Measurements from ENCODE around the gene WASF3.
"Not testable (repeated sequence)": the region's sequence is repeated elsewhere in the genome, so short reads cannot be mapped to it uniquely, and the experiment has no call there.

The WASF3 gene

GRCh38 chr13:26590951-26591350 is 33.5 kb downstream of the WASF3 start:
- no peak for DNase-seq

- DNase-seq: no peak
These were observed 34.2 kb downstream of the WASF3 start for GRCh38 chr13:26591672-26592071.

DNA sequence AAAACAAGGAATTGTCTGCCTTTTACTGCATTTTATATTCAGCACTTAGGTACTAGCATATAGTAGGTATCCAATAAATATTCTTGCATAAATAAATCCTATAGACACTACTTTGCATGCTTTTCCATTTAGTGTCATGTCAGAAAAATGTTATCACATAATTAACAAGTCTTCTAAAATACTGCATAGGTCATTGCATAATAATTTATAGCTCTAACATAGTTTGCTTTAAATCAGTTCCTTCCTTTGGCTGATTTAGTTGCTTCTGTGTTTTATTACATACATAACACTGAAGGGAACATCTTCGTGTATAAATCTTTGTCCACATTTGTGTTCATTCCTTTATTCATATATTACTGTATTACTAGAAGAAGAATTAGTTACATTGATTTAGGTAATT is 36.2 kb downstream of the WASF3 start:
- DNase-seq: no peak

GRCh38 chr13:26594363-26594762 is 36.9 kb downstream of the WASF3 start:
- DNase-seq: no peak

GRCh38 chr13:26596458-26596857 is 39.0 kb downstream of the WASF3 start:
- no peak for DNase-seq

- no peak for DNase-seq
These were observed 41.9 kb downstream of the WASF3 start for GRCh38 chr13:26599403-26599802.

DNA sequence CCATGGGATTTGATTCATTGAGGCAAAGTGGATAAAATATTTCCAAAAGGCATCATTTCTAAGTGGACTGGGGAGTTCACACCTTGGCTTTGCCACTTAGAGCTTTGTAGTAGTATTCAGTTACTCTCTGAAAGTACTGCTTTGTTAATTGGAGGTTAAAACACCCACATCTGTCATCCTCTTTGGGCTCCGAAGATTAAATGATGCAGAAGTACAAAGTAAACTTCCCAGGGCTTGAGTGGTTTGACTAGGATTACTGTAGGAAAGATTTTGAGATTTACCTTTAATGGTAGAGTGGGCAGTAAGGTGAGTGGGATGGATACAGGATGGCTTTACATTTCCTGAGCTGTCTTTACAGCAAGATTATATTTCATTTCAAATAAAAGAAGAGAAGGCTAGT is 42.4 kb downstream of the WASF3 start:
- DNase-seq: no peak

DNA sequence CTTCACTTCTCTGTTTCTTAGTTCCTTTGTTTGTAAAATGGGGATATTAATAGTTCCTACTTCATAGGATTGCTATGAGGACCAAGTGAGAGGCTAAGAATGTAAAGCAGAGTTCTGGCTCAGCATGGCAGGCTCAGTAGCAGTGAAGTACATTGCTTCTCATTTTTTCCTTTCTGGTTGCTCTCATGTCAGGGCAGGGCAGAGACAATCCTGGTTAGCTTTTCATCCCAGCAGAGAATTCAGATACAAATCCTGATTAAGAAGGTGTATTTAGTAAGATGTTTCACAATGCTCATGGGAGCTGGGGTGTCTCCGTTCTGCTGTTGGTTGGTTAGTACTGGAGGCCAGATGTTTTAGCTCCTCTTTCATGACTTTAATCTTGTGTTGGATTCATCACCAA is 42.9 kb downstream of the WASF3 start:
- no peak for DNase-seq

- no peak for DNase-seq
These were observed 44.2 kb downstream of the WASF3 start for GRCh38 chr13:26601669-26602068.

- DNase-seq: no peak
These were observed 45.3 kb downstream of the WASF3 start for GRCh38 chr13:26602783-26603182.

GRCh38 chr13:26604784-26605545 is 47.5 kb downstream of the WASF3 start:
- no peak for DNase-seq

DNA sequence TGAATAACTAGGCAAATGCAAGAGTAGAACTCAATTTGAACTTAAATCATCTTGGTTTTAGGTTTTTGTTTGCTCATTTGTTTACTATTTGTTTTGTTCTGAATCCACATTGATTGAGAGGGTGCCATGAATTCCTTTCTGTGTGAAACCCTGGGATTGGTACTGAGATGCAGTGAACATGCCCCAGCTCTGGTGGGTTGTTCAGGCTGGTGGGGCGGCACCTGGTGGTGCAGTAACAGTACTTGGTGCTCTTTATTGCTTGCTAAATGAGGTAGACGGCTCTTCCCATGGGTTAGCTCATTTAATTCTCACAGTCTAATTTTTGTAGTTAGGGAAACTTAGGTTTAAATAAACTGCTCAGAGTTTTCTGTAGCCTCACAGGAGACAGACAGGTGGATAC is 48.4 kb downstream of the WASF3 start:
- no peak for DNase-seq

- no peak for DNase-seq
These were observed 49.1 kb downstream of the WASF3 start for GRCh38 chr13:26606631-26607030.

DNA sequence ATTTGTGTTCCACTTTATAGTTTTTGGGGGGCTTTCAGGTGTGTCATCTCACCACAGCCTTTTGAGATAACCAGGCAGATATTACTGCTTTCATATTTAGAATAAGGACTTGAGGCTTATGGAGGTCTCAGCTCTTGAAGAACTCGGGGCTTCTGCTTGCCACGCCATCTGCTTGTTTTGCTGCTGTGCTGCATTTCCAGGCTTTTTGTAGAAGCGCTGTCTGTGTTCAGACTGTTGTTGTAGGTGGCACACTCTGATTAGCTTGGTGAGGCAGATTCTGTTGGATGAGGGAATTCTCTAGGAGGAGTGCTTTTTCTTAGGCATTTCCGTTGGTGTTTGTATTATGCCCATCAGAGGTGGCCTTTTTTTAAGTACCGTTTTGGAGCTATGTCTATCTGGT is 57.2 kb downstream of the WASF3 start:
- no peak for DNase-seq

DNA sequence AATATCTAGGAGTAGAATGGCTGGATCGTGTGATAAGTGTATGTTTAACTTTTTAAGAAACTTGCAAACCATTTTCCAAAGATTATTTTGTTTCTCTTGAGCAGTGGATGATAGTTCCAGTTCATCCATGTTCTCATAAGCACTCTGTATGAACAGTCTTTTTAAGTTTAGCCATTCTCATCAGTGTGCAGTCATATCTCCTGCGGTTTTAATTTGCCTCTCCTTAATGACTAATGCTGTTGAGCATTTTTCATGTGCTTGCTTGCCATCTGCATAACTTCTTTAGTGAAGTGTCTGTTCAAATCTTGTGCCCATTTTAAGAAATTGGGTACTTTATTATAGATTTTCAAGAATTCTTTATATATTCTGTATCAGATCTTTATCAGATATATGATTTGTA is 58.6 kb downstream of the WASF3 start:
- DNase-seq: no peak

- DNase-seq: no peak
These were observed 61.2 kb downstream of the WASF3 start for GRCh38 chr13:26618726-26619125.

GRCh38 chr13:26619358-26619757 is 61.9 kb downstream of the WASF3 start:
- no peak for DNase-seq

DNA sequence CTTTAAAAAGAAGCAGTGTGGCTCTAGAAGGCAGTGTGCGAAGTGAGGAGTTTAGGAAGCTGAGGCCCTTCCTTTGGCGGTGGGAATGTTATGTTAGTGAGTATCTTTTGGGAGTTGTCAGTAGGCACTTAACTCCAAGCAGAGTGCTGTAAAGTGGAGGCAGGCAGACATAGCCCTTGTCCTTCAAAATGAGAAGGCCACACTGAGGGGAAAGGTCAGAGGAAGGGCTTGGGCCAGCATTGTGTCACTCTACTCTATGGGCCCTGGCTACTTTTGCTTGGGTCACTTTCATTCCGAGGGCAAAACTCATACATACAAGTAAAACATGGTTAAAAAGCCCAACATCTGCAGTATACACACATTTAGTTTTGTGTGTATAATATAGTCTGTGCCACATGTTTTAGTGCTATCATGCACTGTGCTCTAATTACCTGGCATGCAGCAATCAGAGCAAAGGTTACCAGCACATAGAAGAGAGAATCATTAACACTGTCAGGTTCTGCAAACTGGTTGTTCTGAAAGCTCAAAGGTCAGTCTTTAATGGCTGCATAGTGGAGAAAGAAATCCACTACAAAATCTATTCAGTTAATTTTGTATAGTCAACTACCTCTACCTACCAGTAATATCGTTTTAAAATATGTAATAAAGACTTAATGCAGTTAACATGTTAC is 64.4 kb downstream of the WASF3 start:
- no peak for DNase-seq

GRCh38 chr13:26623125-26623524 is 65.6 kb downstream of the WASF3 start:
- no peak for DNase-seq

GRCh38 chr13:26624572-26624971 is 67.1 kb downstream of the WASF3 start:
- DNase-seq: no peak

DNA sequence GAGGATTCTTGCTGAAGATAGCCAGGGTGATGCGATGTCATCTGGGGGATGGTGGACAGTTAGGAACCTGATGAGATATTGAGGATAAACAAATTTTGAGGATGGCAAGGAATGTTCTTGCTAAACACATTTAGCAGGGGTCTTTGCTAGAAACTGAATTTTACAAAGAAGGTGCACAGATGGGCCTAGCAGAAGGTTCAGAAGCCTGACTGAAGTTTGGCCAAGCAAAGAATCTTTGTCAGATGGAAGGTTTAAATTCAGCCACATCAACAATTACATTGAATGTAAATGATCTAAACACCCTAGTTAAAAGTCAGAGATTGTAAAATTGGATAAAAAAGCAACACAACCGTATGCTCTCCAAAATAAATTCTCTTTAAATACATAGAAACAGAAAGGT is 68.8 kb downstream of the WASF3 start:
- DNase-seq: no peak

DNA sequence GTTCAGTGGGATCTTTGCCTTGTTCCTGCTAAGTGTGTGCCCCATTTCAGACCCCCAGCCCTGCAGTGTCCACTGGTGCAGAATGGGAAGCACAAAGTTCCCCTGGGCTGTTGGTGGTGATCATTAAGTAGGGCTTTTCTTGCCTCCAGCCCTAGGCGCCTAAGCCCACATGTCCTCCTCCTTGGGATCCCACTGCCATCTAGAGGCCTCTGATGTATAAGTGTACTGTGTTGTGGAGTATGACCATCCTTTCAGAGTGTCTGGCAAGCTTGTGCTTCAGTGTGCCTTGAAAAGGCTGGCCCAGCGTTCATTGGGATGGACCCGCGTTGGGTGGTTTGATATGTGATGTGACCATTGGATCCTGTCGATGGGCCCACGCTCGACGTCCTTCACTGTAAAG is 71.2 kb downstream of the WASF3 start:
- no peak for DNase-seq

DNA sequence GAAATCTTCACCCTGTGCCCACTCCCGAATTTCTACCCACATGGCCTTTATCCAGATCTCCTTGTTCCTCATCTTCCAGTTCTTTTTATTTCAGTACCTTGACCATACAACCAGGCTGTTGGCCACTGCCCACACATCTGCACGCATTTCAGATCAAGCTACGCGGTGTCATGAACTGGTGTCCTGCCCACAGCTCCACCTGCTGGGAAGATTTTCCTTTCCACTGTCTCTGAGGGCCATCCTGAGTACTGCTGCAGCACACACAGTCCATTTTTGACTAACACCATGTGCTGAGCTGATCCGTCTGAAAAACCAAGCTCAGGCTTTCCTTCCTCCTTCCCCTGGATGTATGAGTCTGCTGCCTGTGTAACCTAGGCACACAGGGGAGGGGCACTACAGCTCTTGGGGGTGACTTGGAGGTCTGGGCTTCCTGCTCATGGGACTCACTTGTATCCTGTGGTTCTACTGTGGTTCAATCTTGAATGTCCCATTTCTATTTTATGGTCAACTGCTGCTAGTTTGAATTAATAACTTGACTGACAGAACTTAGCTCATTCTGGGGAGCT is 71.9 kb downstream of the WASF3 start:
- no peak for DNase-seq

DNA sequence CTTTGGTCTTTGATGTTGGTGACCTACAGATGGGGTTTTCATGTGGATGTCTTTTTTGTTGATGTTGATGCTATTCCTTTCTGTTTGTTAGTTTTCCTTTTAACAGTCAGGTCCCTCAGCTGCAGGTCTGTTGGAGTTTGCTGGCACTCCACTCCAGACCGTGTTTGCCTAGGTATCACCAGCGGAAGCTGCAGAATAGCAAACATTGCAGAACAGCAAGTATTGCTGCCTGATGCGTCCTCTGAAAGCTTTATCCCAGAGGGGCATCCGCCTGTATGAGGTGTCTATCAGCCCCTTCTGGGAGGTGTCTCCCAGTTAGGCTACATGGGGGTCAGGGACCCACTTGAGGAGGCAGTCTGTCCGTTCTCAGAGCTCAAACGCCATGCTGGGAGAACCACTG is 78.2 kb downstream of the WASF3 start:
- not testable (repeated sequence) for DNase-seq

All from stimulated activated CD4-positive, alpha-beta T cell treated with anti-CD3 and anti-CD28 coated beads, Interleukin-2, amount 100 ng/mL, for 24 hours (primary cell).